HepG2 (cell line): ENCODE results near the gene FGF23. TPM values are rescaled to one million over a fixed set of nuclear protein-coding genes. Genes with fewer than 3 reads are reported as not detected.

Experiments
- CERS6 ChIP-seq: sonication (generic); formaldehyde crosslinking; IDR thresholded peaks from 2 replicates; pipeline ENCODE4 v1.5.0; 2020; ENCODE audit warnings: missing genetic modification reagents
- DNMT1 ChIP-seq: sonication (generic); formaldehyde crosslinking; IDR thresholded peaks from 2 replicates; pipeline ENCODE4 v1.5.1; 2020; ENCODE audit warnings: mild to moderate bottlenecking, missing genetic modification reagents
- FOSL2 ChIP-seq: sonication (generic); formaldehyde crosslinking; IDR thresholded peaks from 2 replicates; pipeline ENCODE4 v1.4.0; 2020; ENCODE audit warnings: missing genetic modification reagents
- KDM5B ChIP-seq: sonication (generic); formaldehyde crosslinking; IDR thresholded peaks from 2 replicates; pipeline ENCODE4 v1.4.0; 2020; ENCODE audit warnings: missing genetic modification reagents, mild to moderate bottlenecking, borderline replicate concordance
- PPARG ChIP-seq: conservative IDR thresholded peaks from 2 replicates; pipeline ENCODE4 v1.6.1; 2016; ENCODE audit warnings: missing biosample characterization, missing genetic modification reagents
- SALL1 ChIP-seq: sonication (generic); formaldehyde crosslinking; IDR thresholded peaks from 2 replicates; pipeline ENCODE4 v1.8.0; 2022; ENCODE audit warnings: mild to moderate bottlenecking, missing genetic modification reagents
- ZNF496 ChIP-seq: sonication (generic); formaldehyde crosslinking; IDR thresholded peaks from 2 replicates; pipeline ENCODE4 v1.8.1; 2023; ENCODE audit warnings: mild to moderate bottlenecking, moderate library complexity, missing genetic modification reagents; ENCODE audit not compliant: insufficient replicate concordance
- ZNF546 ChIP-seq: sonication (generic); formaldehyde crosslinking; conservative IDR thresholded peaks from 2 replicates; pipeline ENCODE4 v1.8.1; 2023; ENCODE audit warnings: mild to moderate bottlenecking, missing genetic modification reagents
- ZNF580 ChIP-seq: IDR thresholded peaks from 2 replicates; pipeline ENCODE4 v1.6.1; 2016; ENCODE audit warnings: low read depth, borderline replicate concordance
- ZNF777 ChIP-seq: sonication (generic); formaldehyde crosslinking; IDR thresholded peaks from 2 replicates; pipeline ENCODE4 v1.4.0; 2020; ENCODE audit warnings: missing genetic modification reagents
- ZNF883 ChIP-seq: sonication (generic); formaldehyde crosslinking; IDR thresholded peaks from 2 replicates; pipeline ENCODE4 v1.5.1; 2020; ENCODE audit warnings: mild to moderate bottlenecking, missing genetic modification reagents; ENCODE audit errors: not compliant biosample characterization
- ZNF891 ChIP-seq: sonication (generic); formaldehyde crosslinking; IDR thresholded peaks from 2 replicates; pipeline ENCODE4 v1.5.0; 2020; ENCODE audit warnings: mild to moderate bottlenecking, missing genetic modification reagents
- polyA plus RNA-seq, 8 experiments: library from polyadenylated mRNA; depleted of rRNA in 3 of 8; stranded (reverse) in 7 of 8; unstranded in 1 of 8; fragments of >200 nt; fragmentation: Illumina TruSeq in 4 of 8; extraction: Trizol in 4 of 8; gene quantifications; 2 replicates each; pipeline versions ENCODE4 v1.2.1 to v1.2.3, GENCODE V29; 2011 to 2016; ENCODE audit warnings: low read depth in 4 of 8, missing spikeins in 1 of 8, mixed read lengths in 1 of 8; ENCODE audit not compliant: insufficient read depth in 1 of 8
- total RNA-seq, 5 experiments: library from RNA; depleted of rRNA; stranded (reverse); fragments of >200 nt; fragmentation: Illumina TruSeq; extraction: Trizol; gene quantifications; 2 replicates each; pipeline ENCODE4 v1.2.3, GENCODE V29; 2016; ENCODE audit warnings: low read depth in 1 of 5
- TF ChIP-seq, protein P1 (sequence below): sonication (generic); formaldehyde crosslinking; IDR thresholded peaks from 2 replicates; pipeline ENCODE4 v1.4.0; 2020; ENCODE audit warnings: mild to moderate bottlenecking, missing genetic modification reagents
- TF ChIP-seq, protein P2 (sequence below): sonication (generic); formaldehyde crosslinking; IDR thresholded peaks from 2 replicates; pipeline ENCODE4 v1.4.0; 2020; ENCODE audit warnings: missing genetic modification reagents
- TF ChIP-seq, protein P3 (sequence below): sonication (generic); formaldehyde crosslinking; conservative IDR thresholded peaks from 2 replicates; pipeline ENCODE4 v1.8.0; 2022; ENCODE audit warnings: mild to moderate bottlenecking, moderate library complexity, missing genetic modification reagents

The FGF23 gene
- total and polyA plus RNA-seq, 2 of the 13 experiments (the other 11 are each of a cell fraction or from before 2014, with no cell fraction given): not detected

DNA sequence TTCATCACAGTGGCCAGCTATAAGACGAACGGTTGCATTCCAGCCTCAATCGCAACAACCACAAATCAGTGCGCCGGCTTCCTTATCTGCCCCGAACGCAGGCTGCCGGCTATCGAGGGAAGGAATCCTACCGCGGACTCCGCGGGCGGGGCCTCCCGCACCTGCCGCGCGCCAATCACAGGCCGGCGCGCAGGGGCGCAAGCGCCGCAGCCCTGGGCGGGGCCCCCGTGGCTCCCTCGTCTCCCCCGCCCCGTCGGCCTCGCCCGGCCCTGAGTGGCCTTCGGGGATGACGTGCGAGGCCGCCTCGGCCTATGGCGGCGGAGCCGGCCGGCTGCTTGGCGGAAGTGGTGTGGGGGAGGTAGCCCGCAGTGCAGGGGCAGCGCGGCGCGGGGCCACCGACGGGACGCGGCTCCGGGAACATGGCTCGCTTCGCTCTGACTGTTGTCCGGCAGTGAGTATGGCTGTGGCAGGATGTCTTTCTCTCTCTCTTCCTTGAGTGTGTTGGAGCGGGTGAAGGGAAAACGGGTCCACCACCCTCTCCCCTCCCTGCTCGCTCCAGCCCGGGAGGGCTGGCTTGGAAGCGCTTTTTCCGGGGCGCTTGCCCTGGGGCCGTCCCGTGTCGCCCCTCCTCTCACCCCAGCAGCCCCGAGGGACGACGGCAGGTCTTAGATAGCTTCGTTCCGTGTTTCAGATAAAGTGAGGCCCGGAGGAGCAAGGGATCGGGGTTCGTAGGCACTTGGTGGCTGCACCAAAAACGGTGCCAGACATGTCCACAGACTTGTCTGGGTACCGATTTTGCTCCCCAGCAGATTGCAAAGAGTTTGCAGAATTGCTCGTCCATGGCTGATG, 58.4 kb downstream of the FGF23 start, which contains the start of gene TIGAR (continued):
- no peak for TF ChIP-seq CERS6
- peak; percentile 52 for TF ChIP-seq ZNF883 (CRISPR knock-in tag)
- peak; percentile 57; the same call in 1 of the 2 replicates for TF ChIP-seq ZNF580
- no peak for TF ChIP-seq DNMT1 (CRISPR knock-in tag)
- TF ChIP-seq FOSL2 (CRISPR knock-in tag): peak; percentile 24
- TF ChIP-seq, protein P1, sequence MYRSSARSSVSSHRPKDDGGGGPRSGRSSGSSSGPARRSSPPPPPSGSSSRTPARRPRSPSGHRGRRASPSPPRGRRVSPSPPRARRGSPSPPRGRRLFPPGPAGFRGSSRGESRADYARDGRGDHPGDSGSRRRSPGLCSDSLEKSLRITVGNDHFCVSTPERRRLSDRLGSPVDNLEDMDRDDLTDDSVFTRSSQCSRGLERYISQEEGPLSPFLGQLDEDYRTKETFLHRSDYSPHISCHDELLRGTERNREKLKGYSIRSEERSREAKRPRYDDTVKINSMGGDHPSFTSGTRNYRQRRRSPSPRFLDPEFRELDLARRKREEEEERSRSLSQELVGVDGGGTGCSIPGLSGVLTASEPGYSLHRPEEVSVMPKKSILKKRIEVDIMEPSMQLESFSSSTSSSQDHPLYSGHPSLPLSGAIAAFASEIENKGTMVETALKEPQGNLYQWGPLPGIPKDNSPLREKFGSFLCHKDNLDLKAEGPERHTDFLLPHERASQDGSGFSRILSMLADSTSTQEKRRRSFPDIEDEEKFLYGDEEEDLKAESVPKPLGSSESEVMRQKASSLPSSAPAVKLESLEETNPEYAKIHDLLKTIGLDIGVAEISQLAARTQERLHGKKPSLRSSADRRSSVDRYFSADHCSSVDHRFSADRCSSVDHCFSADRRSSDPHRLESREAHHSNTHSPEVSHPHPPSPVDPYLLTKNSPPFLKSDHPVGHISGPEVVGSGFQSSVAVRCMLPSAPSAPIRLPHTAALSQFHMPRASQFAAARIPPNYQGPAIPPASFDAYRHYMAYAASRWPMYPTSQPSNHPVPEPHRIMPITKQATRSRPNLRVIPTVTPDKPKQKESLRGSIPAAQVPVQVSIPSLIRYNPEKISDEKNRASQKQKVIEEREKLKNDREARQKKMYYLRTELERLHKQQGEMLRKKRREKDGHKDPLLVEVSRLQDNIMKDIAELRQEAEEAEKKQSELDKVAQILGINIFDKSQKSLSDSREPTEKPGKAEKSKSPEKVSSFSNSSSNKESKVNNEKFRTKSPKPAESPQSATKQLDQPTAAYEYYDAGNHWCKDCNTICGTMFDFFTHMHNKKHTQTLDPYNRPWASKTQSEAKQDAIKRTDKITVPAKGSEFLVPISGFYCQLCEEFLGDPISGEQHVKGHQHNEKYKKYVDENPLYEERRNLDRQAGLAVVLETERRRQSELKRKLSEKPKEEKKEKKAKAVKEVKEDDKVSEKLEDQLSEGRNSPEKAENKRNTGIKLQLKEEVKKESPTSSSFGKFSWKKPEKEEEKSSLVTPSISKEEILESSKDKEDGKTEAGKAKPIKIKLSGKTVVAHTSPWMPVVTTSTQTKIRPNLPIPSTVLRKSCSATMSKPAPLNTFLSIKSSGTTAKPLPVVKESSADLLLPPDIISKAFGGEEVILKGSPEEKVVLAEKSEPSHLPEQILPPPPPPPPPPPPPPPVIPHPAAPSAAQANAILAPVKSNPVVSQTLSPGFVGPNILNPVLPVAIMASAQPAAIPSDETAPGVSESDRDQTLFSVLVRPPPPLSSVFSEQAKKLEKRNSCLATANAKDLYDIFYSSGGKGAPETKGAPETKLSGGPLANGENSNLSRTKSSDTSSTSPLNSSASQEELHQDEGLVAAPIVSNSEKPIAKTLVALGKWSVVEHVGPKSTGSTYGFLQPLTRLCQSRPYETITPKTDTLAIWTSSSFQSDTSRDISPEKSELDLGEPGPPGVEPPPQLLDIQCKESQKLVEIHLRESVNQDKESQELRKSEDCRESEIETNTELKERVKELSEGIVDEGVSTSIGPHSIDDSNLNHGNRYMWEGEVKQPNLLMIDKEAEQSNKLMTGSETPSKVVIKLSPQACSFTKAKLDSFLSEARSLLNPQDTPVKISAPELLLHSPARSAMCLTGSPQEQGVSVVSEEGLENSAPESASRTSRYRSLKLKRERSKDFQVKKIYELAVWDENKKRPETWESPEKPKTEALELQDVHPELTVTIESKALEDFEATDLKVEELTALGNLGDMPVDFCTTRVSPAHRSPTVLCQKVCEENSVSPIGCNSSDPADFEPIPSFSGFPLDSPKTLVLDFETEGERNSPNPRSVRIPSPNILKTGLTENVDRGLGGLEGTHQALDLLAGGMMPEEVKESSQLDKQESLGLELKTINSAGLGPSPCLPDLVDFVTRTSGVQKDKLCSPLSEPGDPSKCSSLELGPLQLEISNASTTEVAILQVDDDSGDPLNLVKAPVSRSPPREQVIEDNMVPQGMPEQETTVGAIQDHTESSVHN: no peak
- TF ChIP-seq ZNF496 (CRISPR knock-in tag): no peak
- peak; percentile 95 for TF ChIP-seq ZNF777 (CRISPR knock-in tag)
- TF ChIP-seq, protein P2, sequence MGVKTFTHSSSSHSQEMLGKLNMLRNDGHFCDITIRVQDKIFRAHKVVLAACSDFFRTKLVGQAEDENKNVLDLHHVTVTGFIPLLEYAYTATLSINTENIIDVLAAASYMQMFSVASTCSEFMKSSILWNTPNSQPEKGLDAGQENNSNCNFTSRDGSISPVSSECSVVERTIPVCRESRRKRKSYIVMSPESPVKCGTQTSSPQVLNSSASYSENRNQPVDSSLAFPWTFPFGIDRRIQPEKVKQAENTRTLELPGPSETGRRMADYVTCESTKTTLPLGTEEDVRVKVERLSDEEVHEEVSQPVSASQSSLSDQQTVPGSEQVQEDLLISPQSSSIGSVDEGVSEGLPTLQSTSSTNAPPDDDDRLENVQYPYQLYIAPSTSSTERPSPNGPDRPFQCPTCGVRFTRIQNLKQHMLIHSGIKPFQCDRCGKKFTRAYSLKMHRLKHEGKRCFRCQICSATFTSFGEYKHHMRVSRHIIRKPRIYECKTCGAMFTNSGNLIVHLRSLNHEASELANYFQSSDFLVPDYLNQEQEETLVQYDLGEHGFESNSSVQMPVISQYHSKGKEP (CRISPR knock-in tag): no peak
- no peak for TF ChIP-seq ZNF891 (CRISPR knock-in tag)
- TF ChIP-seq, protein P3, sequence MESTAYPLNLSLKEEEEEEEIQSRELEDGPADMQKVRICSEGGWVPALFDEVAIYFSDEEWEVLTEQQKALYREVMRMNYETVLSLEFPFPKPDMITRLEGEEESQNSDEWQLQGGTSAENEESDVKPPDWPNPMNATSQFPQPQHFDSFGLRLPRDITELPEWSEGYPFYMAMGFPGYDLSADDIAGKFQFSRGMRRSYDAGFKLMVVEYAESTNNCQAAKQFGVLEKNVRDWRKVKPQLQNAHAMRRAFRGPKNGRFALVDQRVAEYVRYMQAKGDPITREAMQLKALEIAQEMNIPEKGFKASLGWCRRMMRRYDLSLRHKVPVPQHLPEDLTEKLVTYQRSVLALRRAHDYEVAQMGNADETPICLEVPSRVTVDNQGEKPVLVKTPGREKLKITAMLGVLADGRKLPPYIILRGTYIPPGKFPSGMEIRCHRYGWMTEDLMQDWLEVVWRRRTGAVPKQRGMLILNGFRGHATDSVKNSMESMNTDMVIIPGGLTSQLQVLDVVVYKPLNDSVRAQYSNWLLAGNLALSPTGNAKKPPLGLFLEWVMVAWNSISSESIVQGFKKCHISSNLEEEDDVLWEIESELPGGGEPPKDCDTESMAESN (CRISPR knock-in tag): no peak
- no peak for TF ChIP-seq PPARG (CRISPR knock-in tag)
- TF ChIP-seq SALL1 (CRISPR knock-in tag): peak; percentile 41
- TF ChIP-seq ZNF546: no peak
- TF ChIP-seq KDM5B (CRISPR knock-in tag): peak; percentile 54; the same call in 1 of the 2 replicates
